Lower leg skin (tissue), 4 donors: ENCODE results near the gene B4GALT6. TPM values are rescaled to one million over a fixed set of nuclear protein-coding genes. Genes with fewer than 3 reads are reported as not detected.

Source experiments
- DNase-seq, 2 donors: peaks; one replicate each; pipeline ENCODE4 v3.0.0-alpha.2; 2019; ENCODE audit warnings: low spot score in 2 of 2
- H3K4me3 ChIP-seq: fragments of 200-600 bp; sonication (generic); 2 replicates; pipeline ENCODE4 v1.5.1; 2017; ENCODE audit warnings: mild to moderate bottlenecking, low read depth; ENCODE audit not compliant: poor library complexity, severe bottlenecking
- CTCF ChIP-seq, 3 donors: fragments of 450-650 bp; IDR thresholded peaks; one replicate each; pipeline ENCODE4 v1.5.1; 2016; ENCODE audit warnings: antibody characterized with exemption in 3 of 3, mild to moderate bottlenecking in 3 of 3, moderate library complexity in 2 of 3
- POLR2A ChIP-seq, 2 donors: fragments of 450-650 bp; IDR thresholded peaks; one replicate each; pipeline ENCODE4 v1.6.1; 2016 to 2017; ENCODE audit warnings: antibody characterized with exemption in 2 of 2, mild to moderate bottlenecking in 1 of 2, moderate library complexity in 1 of 2
- WGBS, 2 donors: methylation state at CpG; one replicate each; pipeline ENCODE4 v1.1.5; 2018; 5-methylcytosine and 5-hydroxymethylcytosine counted together
- intact Hi-C: fragments of 100-400 bp; cut with DNase I; formaldehyde crosslinking; loops from one replicate; pipeline ENCODE4 v1.15.0; 2023; ENCODE audit warnings: low total_unique reads
- total RNA-seq, 4 donors: library from RNA; depleted of rRNA; stranded (reverse); fragments of >200 nt; gene quantifications; one replicate each; pipeline ENCODE4 v1.1.0, GENCODE V29; 2016

The B4GALT6 gene
- total RNA-seq, 4 donors from 2014 or later: 1.3 to 2.1 (median 1.6) TPM

GRCh38 chr18:31610286-31611205 is 73.8 kb downstream of the B4GALT6 start:
- no peak for DNase-seq
- TF ChIP-seq POLR2A (IDR thresholded peaks at IDR 0.05) (no peak), CTCF (IDR thresholded peaks at IDR 0.05) (no peak)
- H3K4me3 ChIP-seq: no peak overlapping the region
- WGBS, 2 donors: 30 to 44% methylated on average over 8 of the region's 8 CpGs
- intact Hi-C loops: no loop called here

GRCh38 chr18:31609886-31610285 is 74.5 kb downstream of the B4GALT6 start:
- WGBS, 2 donors: 75% methylated on average over 2 of the region's 2 CpGs
- intact Hi-C loops: loop anchor here (5.0 kb wide), 1 partner anchor 38 kb away; no protein-coding TSS in a partner anchor

GRCh38 chr18:31607384-31607783 is 77.0 kb downstream of the B4GALT6 start:
- intact Hi-C loops: loop anchor here (5.0 kb wide), 1 partner anchor 35 kb away; no protein-coding TSS in a partner anchor
- H3K4me3 ChIP-seq: no peak overlapping the region
- DNase-seq: no peak
- 80 to 83% methylated on average over 5 of the region's 5 CpGs for WGBS, 2 donors
- TF ChIP-seq CTCF (IDR thresholded peaks at IDR 0.05) (no peak), POLR2A (IDR thresholded peaks at IDR 0.05) (no peak)

More at GRCh38 chr18:31609886-31610285, 74.5 kb downstream of the B4GALT6 start:
- no peak for TF ChIP-seq CTCF (IDR thresholded peaks at IDR 0.05)
- no peak for TF ChIP-seq POLR2A (IDR thresholded peaks at IDR 0.05)
- no peak for DNase-seq
- H3K4me3 ChIP-seq: no peak overlapping the region

- no peak for DNase-seq
- no peak for TF ChIP-seq POLR2A (IDR thresholded peaks at IDR 0.05)
- no peak for TF ChIP-seq CTCF (IDR thresholded peaks at IDR 0.05)
- intact Hi-C loops: loop anchor here (5.0 kb wide), 1 partner anchor 34 kb away; no protein-coding TSS in a partner anchor
- H3K4me3 ChIP-seq: no peak overlapping the region
- 64 to 73% methylated on average over 2 of the region's 2 CpGs for WGBS, 2 donors
Measured at GRCh38 chr18:31606265-31606664, 78.1 kb downstream of the B4GALT6 start.

- intact Hi-C loops: no loop called here
- no peak for DNase-seq
- H3K4me3 ChIP-seq: no peak overlapping the region
- TF ChIP-seq CTCF (IDR thresholded peaks at IDR 0.05) (no peak), POLR2A (IDR thresholded peaks at IDR 0.05) (no peak)
Measured at GRCh38 chr18:31603315-31603714, 81.1 kb downstream of the B4GALT6 start.
